HG03097 (cell line): Measurements from ENCODE around the gene PPL.
"Not testable (repeated sequence)": the region's sequence is repeated elsewhere in the genome, so short reads cannot be mapped to it uniquely, and the experiment has no call there.

ENCODE experiments used
- ATAC-seq: cut with Tn5 transposase; IDR thresholded peaks from one replicate; pipeline ENCODE4 v1.9.1; 2021; ENCODE audit not compliant: unreplicated experiment, low FRiP score

Gene PPL

GRCh38 chr16:4913774-4914525, 23.0 kb downstream of the PPL start:
- ATAC-seq: no peak

GRCh38 chr16:4913130-4913773, 23.7 kb downstream of the PPL start:
- ATAC-seq: no peak

- ATAC-seq: no peak
These were observed 25.0 kb downstream of the PPL start for GRCh38 chr16:4911970-4912386.

GRCh38 chr16:4910828-4911227, 26.1 kb downstream of the PPL start:
- ATAC-seq: no peak

- ATAC-seq: no peak
These were observed 27.1 kb downstream of the PPL start for GRCh38 chr16:4909825-4910224.

- ATAC-seq: no peak
These were observed 28.0 kb downstream of the PPL start for GRCh38 chr16:4908854-4909401.

- ATAC-seq: no peak
These were observed 31.9 kb downstream of the PPL start for GRCh38 chr16:4904942-4905615.

GRCh38 chr16:4904108-4904941, 32.6 kb downstream of the PPL start:
- no peak for ATAC-seq

GRCh38 chr16:4902038-4902437, 34.9 kb downstream of the PPL start:
- ATAC-seq: no peak

GRCh38 chr16:4900750-4901149, 36.2 kb downstream of the PPL start:
- no peak for ATAC-seq

GRCh38 chr16:4900036-4900435, 36.9 kb downstream of the PPL start:
- ATAC-seq: no peak

GRCh38 chr16:4899474-4899846, 37.5 kb downstream of the PPL start:
- ATAC-seq: no peak

- no peak for ATAC-seq
These were observed 38.0 kb downstream of the PPL start for GRCh38 chr16:4898811-4899473.

GRCh38 chr16:4897328-4897727, 39.6 kb downstream of the PPL start:
- no peak for ATAC-seq

GRCh38 chr16:4896761-4897160, 40.2 kb downstream of the PPL start:
- not testable (repeated sequence) for ATAC-seq

GRCh38 chr16:4895366-4895765, 41.6 kb downstream of the PPL start:
- no peak for ATAC-seq

GRCh38 chr16:4894276-4895150, 42.4 kb downstream of the PPL start:
- ATAC-seq: no peak

- ATAC-seq: no peak
These were observed 43.7 kb downstream of the PPL start for GRCh38 chr16:4893103-4893862.
